ENCODE data around the gene FAM149B1.

Gene FAM149B1

GRCh38 chr10:73174148-73174925 is 6.4 kb downstream of the FAM149B1 start:
- DNase-seq = no peak

- DNase-seq = no peak
Measured at GRCh38 chr10:73182568-73182967, 14.6 kb downstream of the FAM149B1 start.

- DNase-seq = no peak
Measured at GRCh38 chr10:73183667-73184281, 15.9 kb downstream of the FAM149B1 start.

- no peak for DNase-seq
Measured at GRCh38 chr10:73186266-73186665, 18.3 kb downstream of the FAM149B1 start.

GRCh38 chr10:73190188-73190587 is 22.3 kb downstream of the FAM149B1 start:
- DNase-seq = no peak

GRCh38 chr10:73205081-73205480 is 37.2 kb downstream of the FAM149B1 start:
- DNase-seq = no peak

- no peak for DNase-seq
Measured at GRCh38 chr10:73205890-73206289, 38.0 kb downstream of the FAM149B1 start.

- DNase-seq = no peak
Measured at GRCh38 chr10:73206385-73206784, 38.5 kb downstream of the FAM149B1 start.

GRCh38 chr10:73207883-73208282 is 40.0 kb downstream of the FAM149B1 start:
- DNase-seq = no peak

GRCh38 chr10:73209705-73210104 is 41.8 kb downstream of the FAM149B1 start:
- no peak for DNase-seq

- DNase-seq = no peak
Measured at GRCh38 chr10:73210395-73211105, 42.6 kb downstream of the FAM149B1 start.

- DNase-seq = no peak
Measured at GRCh38 chr10:73211106-73211811, 43.3 kb downstream of the FAM149B1 start.

GRCh38 chr10:73215749-73216148 is 47.8 kb downstream of the FAM149B1 start:
- DNase-seq = no peak

- no peak for DNase-seq
Measured at GRCh38 chr10:73217628-73218027, 49.7 kb downstream of the FAM149B1 start.

- no peak for DNase-seq
Measured at GRCh38 chr10:73218431-73219191, 50.7 kb downstream of the FAM149B1 start.

GRCh38 chr10:73219384-73219783 is 51.5 kb downstream of the FAM149B1 start:
- DNase-seq = no peak

GRCh38 chr10:73220989-73221388 is 53.1 kb downstream of the FAM149B1 start:
- DNase-seq = no peak

- no peak for DNase-seq
Measured at GRCh38 chr10:73225518-73225917, 57.6 kb downstream of the FAM149B1 start.

- DNase-seq = no peak
Measured at GRCh38 chr10:73226663-73227062, 58.7 kb downstream of the FAM149B1 start.

- no peak for DNase-seq
Measured at GRCh38 chr10:73228247-73228646, 60.3 kb downstream of the FAM149B1 start.

- DNase-seq = no peak
Measured at GRCh38 chr10:73229567-73229966, 61.6 kb downstream of the FAM149B1 start.

Measured in nucleus accumbens (tissue), 56 donors.